Right lobe of liver (tissue), 4 donors: ENCODE results near the gene SNX19.

ENCODE experiments used
- CTCF ChIP-seq, 4 donors: fragments of 200-600 bp in 3 of 4; fragments of 450-650 bp in 1 of 4; IDR thresholded peaks; one replicate each; pipeline versions ENCODE4 v1.5.1 to v1.8.0; 2016 to 2022; ENCODE audit warnings: antibody characterized with exemption in 4 of 4, mild to moderate bottlenecking in 2 of 4
- POLR2A ChIP-seq: fragments of 450-650 bp; IDR thresholded peaks from one replicate; pipeline ENCODE4 v1.6.1; 2017; ENCODE audit warnings: antibody characterized with exemption, mild to moderate bottlenecking
- donor health status: DM: no; HTN: no; CAD: no.
- donor health status: DM: no; HTN: no; CAD: no.
- donor health status: DM: no; HTN: yes; CAD: no.

GRCh38 chr11:130831976-130832375 is 84.3 kb downstream of the SNX19 start:
- TF ChIP-seq CTCF (IDR thresholded peaks at IDR 0.05) = no peak
- no peak for TF ChIP-seq POLR2A
